GM18505 (cell line): ENCODE data around the gene RGL1.
"Not testable (repeated sequence)": the region's sequence is repeated elsewhere in the genome, so short reads cannot be mapped to it uniquely, and the experiment has no call there.

Experiments
- ATAC-seq: cut with Tn5 transposase; IDR thresholded peaks from one replicate; pipeline ENCODE4 v1.9.1; 2021; ENCODE audit not compliant: unreplicated experiment
- POLR2A ChIP-seq: IDR thresholded peaks from 4 replicates; pipeline ENCODE4 v1.6.1; 2011; ENCODE audit warnings: borderline replicate concordance; ENCODE audit not compliant: insufficient read depth, insufficient read length; ENCODE audit errors: extremely low read depth

Gene RGL1

GRCh38 chr1:183777328-183777727, 27.6 kb upstream of the RGL1 start:
- TF ChIP-seq POLR2A: no peak
- no peak for ATAC-seq

GRCh38 chr1:183778045-183778444, 26.9 kb upstream of the RGL1 start:
- ATAC-seq: no peak
- no peak for TF ChIP-seq POLR2A

- ATAC-seq: no peak
- no peak for TF ChIP-seq POLR2A
Observed at GRCh38 chr1:183778568-183779433, 26.1 kb upstream of the RGL1 start.

- ATAC-seq: no peak
- no peak for TF ChIP-seq POLR2A
Observed at GRCh38 chr1:183780159-183780558, 24.8 kb upstream of the RGL1 start.

GRCh38 chr1:183780757-183781156, 24.2 kb upstream of the RGL1 start:
- no peak for ATAC-seq
- no peak for TF ChIP-seq POLR2A

- ATAC-seq: no peak
- no peak for TF ChIP-seq POLR2A
Observed at GRCh38 chr1:183783342-183783741, 21.6 kb upstream of the RGL1 start.

GRCh38 chr1:183783767-183784637, 20.9 kb upstream of the RGL1 start:
- no peak for TF ChIP-seq POLR2A
- no peak for ATAC-seq

- ATAC-seq: not testable (repeated sequence)
Observed at GRCh38 chr1:183785921-183786320, 19.0 kb upstream of the RGL1 start.

GRCh38 chr1:183787704-183788103, 17.2 kb upstream of the RGL1 start:
- no peak for ATAC-seq
- no peak for TF ChIP-seq POLR2A

GRCh38 chr1:183791319-183791718, 13.6 kb upstream of the RGL1 start:
- ATAC-seq: no peak

GRCh38 chr1:183792300-183792699, 12.6 kb upstream of the RGL1 start:
- ATAC-seq: no peak

More at GRCh38 chr1:183791319-183791718, 13.6 kb upstream of the RGL1 start:
- TF ChIP-seq POLR2A: no peak

GRCh38 chr1:183794088-183794487, 10.8 kb upstream of the RGL1 start:
- TF ChIP-seq POLR2A: no peak
- ATAC-seq: no peak

More at GRCh38 chr1:183792300-183792699, 12.6 kb upstream of the RGL1 start:
- TF ChIP-seq POLR2A: no peak

- no peak for ATAC-seq
- no peak for TF ChIP-seq POLR2A
Observed at GRCh38 chr1:183800449-183800848, 4.5 kb upstream of the RGL1 start.

GRCh38 chr1:183801649-183802048, 3.3 kb upstream of the RGL1 start:
- no peak for ATAC-seq

More at GRCh38 chr1:183801649-183802048, 3.3 kb upstream of the RGL1 start:
- no peak for TF ChIP-seq POLR2A
